Right lobe of liver (tissue), 4 donors: ENCODE measurements around the gene INTS3.

Experiments used
- POLR2A ChIP-seq: fragments of 450-650 bp; IDR thresholded peaks from one replicate; pipeline ENCODE4 v1.6.1; 2017; ENCODE audit warnings: antibody characterized with exemption, mild to moderate bottlenecking
- TF ChIP-seq, protein P1 (sequence below), 4 donors: fragments of 200-600 bp in 3 of 4; fragments of 450-650 bp in 1 of 4; IDR thresholded peaks; one replicate each; pipeline versions ENCODE4 v1.5.1 to v1.8.0; 2016 to 2022; ENCODE audit warnings: antibody characterized with exemption in 4 of 4, mild to moderate bottlenecking in 2 of 4
- donor health status: DM: no; HTN: no; CAD: no.
- donor health status: DM: no; HTN: no; CAD: no.
- donor health status: DM: no; HTN: yes; CAD: no.

- TF ChIP-seq POLR2A = no peak
- TF ChIP-seq, protein P1, sequence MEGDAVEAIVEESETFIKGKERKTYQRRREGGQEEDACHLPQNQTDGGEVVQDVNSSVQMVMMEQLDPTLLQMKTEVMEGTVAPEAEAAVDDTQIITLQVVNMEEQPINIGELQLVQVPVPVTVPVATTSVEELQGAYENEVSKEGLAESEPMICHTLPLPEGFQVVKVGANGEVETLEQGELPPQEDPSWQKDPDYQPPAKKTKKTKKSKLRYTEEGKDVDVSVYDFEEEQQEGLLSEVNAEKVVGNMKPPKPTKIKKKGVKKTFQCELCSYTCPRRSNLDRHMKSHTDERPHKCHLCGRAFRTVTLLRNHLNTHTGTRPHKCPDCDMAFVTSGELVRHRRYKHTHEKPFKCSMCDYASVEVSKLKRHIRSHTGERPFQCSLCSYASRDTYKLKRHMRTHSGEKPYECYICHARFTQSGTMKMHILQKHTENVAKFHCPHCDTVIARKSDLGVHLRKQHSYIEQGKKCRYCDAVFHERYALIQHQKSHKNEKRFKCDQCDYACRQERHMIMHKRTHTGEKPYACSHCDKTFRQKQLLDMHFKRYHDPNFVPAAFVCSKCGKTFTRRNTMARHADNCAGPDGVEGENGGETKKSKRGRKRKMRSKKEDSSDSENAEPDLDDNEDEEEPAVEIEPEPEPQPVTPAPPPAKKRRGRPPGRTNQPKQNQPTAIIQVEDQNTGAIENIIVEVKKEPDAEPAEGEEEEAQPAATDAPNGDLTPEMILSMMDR (IDR thresholded peaks at IDR 0.05) = no peak
Observed at GRCh38 chr1:153795330-153795837, 67.5 kb downstream of the INTS3 start.
